ENCODE results near the gene STIP1. TPM values are rescaled to one million over a fixed set of nuclear protein-coding genes. Genes with fewer than 3 reads are reported as not detected.
A peak's percentile ranks its signal among the peaks of the same experiment; 100 is the strongest.

The STIP1 gene
- total RNA-seq, 4 donors from 2014 or later, result 81.6 to 116 (median 104) TPM

DNA sequence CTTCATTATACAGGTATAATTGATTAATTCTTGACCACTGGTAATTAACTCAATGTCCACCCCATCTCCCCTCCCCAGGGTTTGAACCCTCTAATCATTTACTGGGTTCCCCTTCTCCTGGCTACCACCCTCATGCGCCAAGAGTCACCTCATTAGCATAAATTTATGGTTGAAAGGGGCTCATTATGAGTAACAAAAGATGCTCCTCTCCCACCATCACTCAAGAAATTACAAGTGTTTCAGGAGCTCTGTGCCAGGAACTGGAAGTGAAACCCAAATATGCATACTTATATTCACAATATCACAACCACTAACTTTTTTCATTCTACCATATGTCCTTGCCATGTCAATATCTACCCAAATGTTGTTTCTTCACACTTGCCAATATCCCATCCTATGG is 7.8 kb upstream of the STIP1 start:
- no peaks in the 10 kb centered on the region for H3K36me3 ChIP-seq
- no peak for TF ChIP-seq POLR2A (IDR thresholded peaks at IDR 0.05)
- TF ChIP-seq, protein P1, sequence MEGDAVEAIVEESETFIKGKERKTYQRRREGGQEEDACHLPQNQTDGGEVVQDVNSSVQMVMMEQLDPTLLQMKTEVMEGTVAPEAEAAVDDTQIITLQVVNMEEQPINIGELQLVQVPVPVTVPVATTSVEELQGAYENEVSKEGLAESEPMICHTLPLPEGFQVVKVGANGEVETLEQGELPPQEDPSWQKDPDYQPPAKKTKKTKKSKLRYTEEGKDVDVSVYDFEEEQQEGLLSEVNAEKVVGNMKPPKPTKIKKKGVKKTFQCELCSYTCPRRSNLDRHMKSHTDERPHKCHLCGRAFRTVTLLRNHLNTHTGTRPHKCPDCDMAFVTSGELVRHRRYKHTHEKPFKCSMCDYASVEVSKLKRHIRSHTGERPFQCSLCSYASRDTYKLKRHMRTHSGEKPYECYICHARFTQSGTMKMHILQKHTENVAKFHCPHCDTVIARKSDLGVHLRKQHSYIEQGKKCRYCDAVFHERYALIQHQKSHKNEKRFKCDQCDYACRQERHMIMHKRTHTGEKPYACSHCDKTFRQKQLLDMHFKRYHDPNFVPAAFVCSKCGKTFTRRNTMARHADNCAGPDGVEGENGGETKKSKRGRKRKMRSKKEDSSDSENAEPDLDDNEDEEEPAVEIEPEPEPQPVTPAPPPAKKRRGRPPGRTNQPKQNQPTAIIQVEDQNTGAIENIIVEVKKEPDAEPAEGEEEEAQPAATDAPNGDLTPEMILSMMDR (IDR thresholded peaks at IDR 0.05), result no peak
- no peaks in the 10 kb centered on the region for H3K27me3 ChIP-seq
- DNase-seq, result no peak
- peaks cover 14 to 27% (median 17%) of the 10 kb centered on the region in 3 donors for H3K4me1 ChIP-seq
- 69 to 81% methylated on average over 1 of the region's 1 CpG for WGBS, 2 donors
- intact Hi-C loops (cut with DNase I), result no loop called here
- H3K27ac ChIP-seq, result no peak overlapping the region
- H3K9me3 ChIP-seq, result peaks cover 0 to 5% (median 0%) of the 10 kb centered on the region in 3 donors
- no peak overlapping the region for H3K4me3 ChIP-seq

GRCh38 chr11:64178951-64179639 is 6.9 kb upstream of the STIP1 start:
- no peaks in the 10 kb centered on the region for H3K9me3 ChIP-seq
- intact Hi-C loops (cut with DNase I), result no loop called here
- TF ChIP-seq, protein P1 (IDR thresholded peaks at IDR 0.05), result no peak
- TF ChIP-seq POLR2A (IDR thresholded peaks at IDR 0.05), result no peak
- whole genome bisulfite sequencing, 2 donors, result 94 to 97% methylated on average over 8 to 11 of the region's 12 CpGs
- H3K27me3 ChIP-seq, result no peaks in the 10 kb centered on the region
- no peak overlapping the region for H3K27ac ChIP-seq
- DNase-seq, result no peak
- no peak overlapping the region for H3K4me3 ChIP-seq
- H3K36me3 ChIP-seq, result no peaks in the 10 kb centered on the region
- H3K4me1 ChIP-seq, result peaks cover 17 to 36% (median 22%) of the 10 kb centered on the region in 3 donors

GRCh38 chr11:64180891-64181290 is 5.1 kb upstream of the STIP1 start:
- Histone ChIP-seq H3K27ac (peak overlapping the region; percentile 20 to 87 (median 81)), H3K4me1 (peaks cover 26 to 48% (median 30%) of the 10 kb centered on the region in 3 donors), H3K9me3 (no peaks in the 10 kb centered on the region), H3K36me3 (no peaks in the 10 kb centered on the region), H3K27me3 (no peaks in the 10 kb centered on the region), H3K4me3 (no peak overlapping the region)
- TF ChIP-seq POLR2A (IDR thresholded peaks at IDR 0.05), result no peak
- TF ChIP-seq, protein P1 (IDR thresholded peaks at IDR 0.05), result no peak
- intact Hi-C loops (cut with DNase I), result no loop called here
- 51 to 83% methylated on average over 5 of the region's 5 CpGs for WGBS, 2 donors
- DNase-seq, result no peak

- H3K27ac ChIP-seq, result peak overlapping the region; percentile 60 to 87 (median 81)
- H3K27me3 ChIP-seq, result no peaks in the 10 kb centered on the region
- WGBS, 2 donors, result 28 to 39% methylated on average over 11 to 12 of the region's 17 CpGs
- H3K4me1 ChIP-seq, result peaks cover 26 to 48% (median 30%) of the 10 kb centered on the region in 3 donors
- no peaks in the 10 kb centered on the region for H3K9me3 ChIP-seq
- intact Hi-C loops (cut with DNase I), result no loop called here
- peak; percentile 45 for DNase-seq
- peak overlapping the region in 2 of 4 donors; percentile 3 to 19 for H3K4me3 ChIP-seq
- no peaks in the 10 kb centered on the region for H3K36me3 ChIP-seq
- TF ChIP-seq, protein P1 (IDR thresholded peaks at IDR 0.05), result peak in 2 of 6 experiments; percentile 4 to 29
- peak in 3 of 4 donors; percentile 61 to 77 (median 70) for TF ChIP-seq POLR2A (IDR thresholded peaks at IDR 0.05)
Observed at GRCh38 chr11:64181506-64182411, 4.2 kb upstream of the STIP1 start.
